ENCODE results near the gene M1AP. TPM values are rescaled to one million over a fixed set of nuclear protein-coding genes. Genes with fewer than 3 reads are reported as not detected.

The M1AP gene
- total RNA-seq, 1 experiment from 2014 or later, result 7.6 TPM

DNA sequence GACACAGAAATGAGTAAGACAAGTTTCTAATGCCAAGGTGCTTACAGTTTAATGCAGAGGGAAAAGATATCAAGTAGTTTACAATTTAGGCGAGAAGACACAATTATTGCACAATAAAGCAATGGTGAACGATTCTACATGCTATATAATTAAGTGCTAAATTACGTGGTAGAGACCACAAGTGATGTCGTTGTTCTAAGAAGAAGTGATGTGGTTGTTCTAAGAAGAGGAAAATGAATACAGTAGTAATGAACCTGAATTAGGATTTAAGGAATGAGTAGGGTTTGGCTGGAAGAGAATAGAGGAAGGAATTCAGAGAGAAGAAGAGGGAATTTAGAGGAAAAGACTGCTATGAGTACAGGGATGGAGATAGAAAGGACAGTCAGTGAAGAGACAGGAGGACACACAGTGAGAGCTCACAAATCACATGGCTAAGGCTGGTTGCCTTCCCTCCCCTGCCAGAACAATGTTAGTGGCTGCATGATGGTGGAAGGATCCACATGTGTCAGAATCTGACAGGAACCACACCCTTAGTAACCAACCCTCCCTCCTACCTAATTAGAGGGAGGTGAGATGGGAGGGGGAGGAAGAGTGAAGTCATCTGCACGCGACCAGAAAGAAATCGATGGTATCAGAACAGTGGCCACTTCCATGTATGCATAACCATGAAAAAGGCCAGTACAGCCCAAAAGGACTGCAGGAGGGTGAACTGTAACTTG lies 44.7 kb downstream of the M1AP start:
- Mint-ChIP-seq H3K27me3 (ENCODE audit: low read depth) (peaks cover 6% of the 10 kb centered on the region), H3K36me3 (ENCODE audit: insufficient read depth in 1 of 3, low read depth in 3 of 3) (no peaks in the 10 kb centered on the region; a peak in 1 of 7 replicates), H3K27ac (no peak overlapping the region), H3K4me3 (no peak overlapping the region), H3K4me1 (no peaks in the 10 kb centered on the region), H3K9me3 (no peaks in the 10 kb centered on the region)
- no peak overlapping the region for H3K4ac ChIP-seq (ENCODE audit: low read depth, low read length)
- H2AK5ac ChIP-seq (ENCODE audit: insufficient read length, low read length), result no peak overlapping the region
- H3K27ac ChIP-seq (ENCODE audit: insufficient read length, low read depth, low read length), result no peak overlapping the region
- H3K18ac ChIP-seq (ENCODE audit: insufficient read length, low read depth, low read length), result no peak overlapping the region
- H2BK15ac ChIP-seq (ENCODE audit: low read depth, low read length), result no peak overlapping the region
- no peak for DNase-seq
- H3K4me1 ChIP-seq (ENCODE audit: insufficient read depth, low read length), result no peaks in the 10 kb centered on the region
- no peak overlapping the region for H4K5ac ChIP-seq (ENCODE audit: insufficient read length, low read depth, low read length)
- H3K56ac ChIP-seq (ENCODE audit: insufficient read length, low read depth, low read length), result no peak overlapping the region
- H2AFZ ChIP-seq (ENCODE audit: low read length), result no peak overlapping the region
- H2BK5ac ChIP-seq (ENCODE audit: insufficient read length, low read length), result no peak overlapping the region
- H2BK120ac ChIP-seq (ENCODE audit: low read depth, low read length, poor library complexity, severe bottlenecking), result no peak overlapping the region
- TF ChIP-seq, protein P1, sequence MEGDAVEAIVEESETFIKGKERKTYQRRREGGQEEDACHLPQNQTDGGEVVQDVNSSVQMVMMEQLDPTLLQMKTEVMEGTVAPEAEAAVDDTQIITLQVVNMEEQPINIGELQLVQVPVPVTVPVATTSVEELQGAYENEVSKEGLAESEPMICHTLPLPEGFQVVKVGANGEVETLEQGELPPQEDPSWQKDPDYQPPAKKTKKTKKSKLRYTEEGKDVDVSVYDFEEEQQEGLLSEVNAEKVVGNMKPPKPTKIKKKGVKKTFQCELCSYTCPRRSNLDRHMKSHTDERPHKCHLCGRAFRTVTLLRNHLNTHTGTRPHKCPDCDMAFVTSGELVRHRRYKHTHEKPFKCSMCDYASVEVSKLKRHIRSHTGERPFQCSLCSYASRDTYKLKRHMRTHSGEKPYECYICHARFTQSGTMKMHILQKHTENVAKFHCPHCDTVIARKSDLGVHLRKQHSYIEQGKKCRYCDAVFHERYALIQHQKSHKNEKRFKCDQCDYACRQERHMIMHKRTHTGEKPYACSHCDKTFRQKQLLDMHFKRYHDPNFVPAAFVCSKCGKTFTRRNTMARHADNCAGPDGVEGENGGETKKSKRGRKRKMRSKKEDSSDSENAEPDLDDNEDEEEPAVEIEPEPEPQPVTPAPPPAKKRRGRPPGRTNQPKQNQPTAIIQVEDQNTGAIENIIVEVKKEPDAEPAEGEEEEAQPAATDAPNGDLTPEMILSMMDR (conservative IDR thresholded peaks at IDR 0.05), result no peak
- no peak overlapping the region for H3K23ac ChIP-seq (ENCODE audit: insufficient read length, low read depth, low read length)
- WGBS (ENCODE audit: extremely low coverage, insufficient read length, low lambda C conversion rate), result no CpG with 5 or more reads among the region's 7 CpGs
- H3T11ph ChIP-seq (ENCODE audit: low read length), result no peak overlapping the region
- no peaks in the 10 kb centered on the region for H3K23me2 ChIP-seq (ENCODE audit: insufficient read length, low read depth, low read length, poor library complexity, severe bottlenecking)
- no peak overlapping the region for H2BK20ac ChIP-seq (ENCODE audit: low read depth, low read length, poor library complexity, severe bottlenecking)
- H4K91ac ChIP-seq (ENCODE audit: insufficient read length, low read depth, low read length), result no peak overlapping the region
- H3K14ac ChIP-seq (ENCODE audit: insufficient read depth, low read length), result no peak overlapping the region
- H3K9ac ChIP-seq (ENCODE audit: extremely low read depth, insufficient read length, low read length), result no peak overlapping the region
- H2BK12ac ChIP-seq (ENCODE audit: insufficient read length, low read depth, low read length), result no peak overlapping the region
- no peaks in the 10 kb centered on the region for H3K9me3 ChIP-seq (ENCODE audit: control insufficient read depth, low read depth, low read length)
- H3K4me2 ChIP-seq (ENCODE audit: insufficient read depth, insufficient read length, low read length), result no peak overlapping the region
- H3K79me1 ChIP-seq (ENCODE audit: insufficient read depth, low read depth, low read length, poor library complexity, severe bottlenecking), result no peaks in the 10 kb centered on the region
- no peaks in the 10 kb centered on the region for H4K20me1 ChIP-seq (ENCODE audit: control insufficient read depth, insufficient read depth, insufficient read length)
- no peak overlapping the region for H4K8ac ChIP-seq (replicated peaks; ENCODE audit: insufficient read length, low read depth, low read length)
- no peaks in the 10 kb centered on the region for H3K27me3 ChIP-seq (ENCODE audit: insufficient read depth, low read length)
- H3K79me2 ChIP-seq (ENCODE audit: insufficient read depth, low read length), result no peaks in the 10 kb centered on the region
